ENCODE data around the gene GAS2L1.

The GAS2L1 gene

GRCh38 chr22:29332886-29333496, 26.5 kb downstream of the GAS2L1 start:
- Histone ChIP-seq H3F3A (ENCODE audit: insufficient read depth) (no peaks in the 10 kb centered on the region), H3K36me3 (ENCODE audit: low read length) (no peaks in the 10 kb centered on the region), H3K4me3 (ENCODE audit: insufficient read depth, low read length, poor library complexity, severe bottlenecking) (no peak overlapping the region), H2AFZ (ENCODE audit: low read depth, low read length, severe bottlenecking) (no peak overlapping the region), H3K27me3 (ENCODE audit: low read length) (no peaks in the 10 kb centered on the region), H3K9me3 (ENCODE audit: insufficient read depth, low read length) (no peaks in the 10 kb centered on the region), H3K9me2 (replicated peaks; ENCODE audit: insufficient read depth, low read length) (no peaks in the 10 kb centered on the region), H4K20me1 (ENCODE audit: low read depth, low read length) (no peaks in the 10 kb centered on the region), H3K79me2 (ENCODE audit: insufficient read depth, low read length) (no peaks in the 10 kb centered on the region), H3K9ac (ENCODE audit: low read length) (no peak overlapping the region), H3K4me2 (ENCODE audit: low read depth, low read length, poor library complexity, severe bottlenecking) (no peak overlapping the region), H3K27ac (ENCODE audit: low read depth, low read length) (no peak overlapping the region)
- no peak for TF ChIP-seq EZH2phosphoT487 (conservative IDR thresholded peaks at IDR 0.05; ENCODE audit: low read length)
- no peak for TF ChIP-seq CTCF (IDR thresholded peaks at IDR 0.05; ENCODE audit: insufficient read depth, low read length, poor library complexity, severe bottlenecking)

- H3K36me3 ChIP-seq (ENCODE audit: low read length), result no peaks in the 10 kb centered on the region
- H3K27ac ChIP-seq (ENCODE audit: low read depth, low read length), result no peak overlapping the region
- TF ChIP-seq CTCF (IDR thresholded peaks at IDR 0.05; ENCODE audit: insufficient read depth, low read length, poor library complexity, severe bottlenecking) (no peak), EZH2phosphoT487 (conservative IDR thresholded peaks at IDR 0.05; ENCODE audit: low read length) (no peak)
Measured at GRCh38 chr22:29334148-29334547, 27.7 kb downstream of the GAS2L1 start.

GRCh38 chr22:29334696-29335344, 28.4 kb downstream of the GAS2L1 start:
- Histone ChIP-seq H3K27me3 (ENCODE audit: low read length) (no peaks in the 10 kb centered on the region), H3K4me3 (ENCODE audit: insufficient read depth, low read length, poor library complexity, severe bottlenecking) (no peak overlapping the region), H3K9ac (ENCODE audit: low read length) (no peak overlapping the region), H4K20me1 (ENCODE audit: low read depth, low read length) (no peaks in the 10 kb centered on the region), H3F3A (ENCODE audit: insufficient read depth) (no peaks in the 10 kb centered on the region), H3K27ac (ENCODE audit: low read depth, low read length) (no peak overlapping the region), H3K9me3 (ENCODE audit: insufficient read depth, low read length) (no peaks in the 10 kb centered on the region), H2AFZ (ENCODE audit: low read depth, low read length, severe bottlenecking) (no peak overlapping the region), H3K36me3 (ENCODE audit: low read length) (no peaks in the 10 kb centered on the region), H3K4me2 (ENCODE audit: low read depth, low read length, poor library complexity, severe bottlenecking) (no peak overlapping the region), H3K9me2 (replicated peaks; ENCODE audit: insufficient read depth, low read length) (no peaks in the 10 kb centered on the region), H3K79me2 (ENCODE audit: insufficient read depth, low read length) (no peaks in the 10 kb centered on the region)
- TF ChIP-seq CTCF (IDR thresholded peaks at IDR 0.05; ENCODE audit: insufficient read depth, low read length, poor library complexity, severe bottlenecking) (no peak), EZH2phosphoT487 (conservative IDR thresholded peaks at IDR 0.05; ENCODE audit: low read length) (no peak)

More at GRCh38 chr22:29334148-29334547, 27.7 kb downstream of the GAS2L1 start:
- Histone ChIP-seq H3K4me2 (ENCODE audit: low read depth, low read length, poor library complexity, severe bottlenecking) (no peak overlapping the region), H3K9me2 (replicated peaks; ENCODE audit: insufficient read depth, low read length) (no peaks in the 10 kb centered on the region), H3K4me3 (ENCODE audit: insufficient read depth, low read length, poor library complexity, severe bottlenecking) (no peak overlapping the region), H3F3A (ENCODE audit: insufficient read depth) (no peaks in the 10 kb centered on the region), H3K27me3 (ENCODE audit: low read length) (no peaks in the 10 kb centered on the region), H3K9me3 (ENCODE audit: insufficient read depth, low read length) (no peaks in the 10 kb centered on the region), H3K79me2 (ENCODE audit: insufficient read depth, low read length) (no peaks in the 10 kb centered on the region), H2AFZ (ENCODE audit: low read depth, low read length, severe bottlenecking) (no peak overlapping the region), H3K9ac (ENCODE audit: low read length) (no peak overlapping the region), H4K20me1 (ENCODE audit: low read depth, low read length) (no peaks in the 10 kb centered on the region)

All from SU-DHL-6 (cell line).